ENCODE measurements around the gene POGLUT3. TPM values are rescaled to one million over a fixed set of nuclear protein-coding genes. Genes with fewer than 3 reads are reported as not detected.

POGLUT3 gene
- total and polyA plus RNA-seq, 9 of the 15 experiments (the other 6 are each of a cell fraction or from before 2014, with no cell fraction given), result 4.6 to 29.7 (median 17.8) TPM

DNA sequence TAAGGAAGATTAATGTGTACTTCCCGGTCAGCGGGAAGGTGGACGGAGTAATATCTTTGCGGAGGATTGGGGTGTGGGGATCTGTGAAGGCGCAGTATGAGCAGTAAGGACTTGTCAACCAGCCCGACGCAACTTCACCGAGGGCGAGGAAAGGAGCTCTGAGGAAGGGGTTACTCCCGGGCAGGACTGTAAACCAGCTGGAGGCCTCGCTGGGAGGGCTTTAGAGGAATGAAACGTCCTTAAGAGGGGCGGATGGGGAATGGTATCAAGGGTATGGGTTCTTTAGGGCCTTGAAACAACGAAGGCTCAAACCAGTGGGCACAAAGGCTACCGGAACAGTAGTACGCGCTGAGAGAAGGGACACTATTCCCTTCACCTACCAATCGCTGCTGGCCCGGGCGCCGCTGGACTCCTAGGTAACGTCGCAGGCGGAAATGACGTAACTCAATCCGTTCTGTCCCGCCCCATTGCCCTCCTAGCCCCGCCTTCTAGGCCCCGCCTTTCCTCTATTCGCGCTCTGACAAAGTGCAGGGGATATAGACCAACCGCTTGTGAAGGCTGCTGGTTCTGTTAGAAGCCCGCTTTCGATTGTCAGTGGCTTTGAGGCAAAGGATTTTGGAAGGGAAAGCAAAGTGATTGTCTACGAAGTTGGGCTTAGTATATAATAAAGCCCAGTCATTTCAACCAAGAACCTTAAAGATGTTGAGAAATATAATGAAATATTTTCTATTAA is 30.9 kb downstream of the POGLUT3 start, which contains the start of gene C11orf65 (continued):
- no peak for TF ChIP-seq PCBP2 (IDR thresholded peaks at IDR 0.05; ENCODE audit: low read depth, low read length, poor library complexity, severe bottlenecking)
- no peak for TF ChIP-seq RBM25 (IDR thresholded peaks at IDR 0.05; ENCODE audit: low read depth, low read length, severe bottlenecking)
- no peak for TF ChIP-seq ZEB2 (IDR thresholded peaks at IDR 0.05)
- TF ChIP-seq ZNF766 (CRISPR knock-in tag; conservative IDR thresholded peaks at IDR 0.05), result 0 out of 2 replicates have a peak, but pooled peaks have one; percentile 15
- TF ChIP-seq CBFA2T3 (IDR thresholded peaks at IDR 0.05), result no peak
- no peak for TF ChIP-seq PTRF (tag; IDR thresholded peaks at IDR 0.05)
- no peak for TF ChIP-seq KDM2B (CRISPR knock-in tag; IDR thresholded peaks at IDR 0.05)
- no peak for TF ChIP-seq ZNF146 (CRISPR knock-in tag; IDR thresholded peaks at IDR 0.05; ENCODE audit: unreplicated experiment)
- no peak for TF ChIP-seq SMARCE1 (IDR thresholded peaks at IDR 0.05)
- no peak for TF ChIP-seq ETV6 (IDR thresholded peaks at IDR 0.05; ENCODE audit: borderline replicate concordance in 1 of 2, low read depth in 2 of 2, low read length in 1 of 2)
- TF ChIP-seq ETV6 (CRISPR knock-in tag; IDR thresholded peaks at IDR 0.05; ENCODE audit: borderline replicate concordance), result no peak
- TF ChIP-seq KHSRP (IDR thresholded peaks at IDR 0.05), result 0 out of 2 replicates have a peak, but pooled peaks have one; percentile 25
- no peak for TF ChIP-seq ZNF717 (CRISPR knock-in tag; IDR thresholded peaks at IDR 0.05)
- TF ChIP-seq ZNF384 (IDR thresholded peaks at IDR 0.05; ENCODE audit: low read depth, low read length), result peak; percentile 3; the same call in 1 of the 2 replicates
- TF ChIP-seq ZNF707 (CRISPR knock-in tag; conservative IDR thresholded peaks at IDR 0.05), result no peak
- TF ChIP-seq, protein P1, sequence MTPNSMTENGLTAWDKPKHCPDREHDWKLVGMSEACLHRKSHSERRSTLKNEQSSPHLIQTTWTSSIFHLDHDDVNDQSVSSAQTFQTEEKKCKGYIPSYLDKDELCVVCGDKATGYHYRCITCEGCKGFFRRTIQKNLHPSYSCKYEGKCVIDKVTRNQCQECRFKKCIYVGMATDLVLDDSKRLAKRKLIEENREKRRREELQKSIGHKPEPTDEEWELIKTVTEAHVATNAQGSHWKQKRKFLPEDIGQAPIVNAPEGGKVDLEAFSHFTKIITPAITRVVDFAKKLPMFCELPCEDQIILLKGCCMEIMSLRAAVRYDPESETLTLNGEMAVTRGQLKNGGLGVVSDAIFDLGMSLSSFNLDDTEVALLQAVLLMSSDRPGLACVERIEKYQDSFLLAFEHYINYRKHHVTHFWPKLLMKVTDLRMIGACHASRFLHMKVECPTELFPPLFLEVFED (CRISPR knock-in tag; conservative IDR thresholded peaks at IDR 0.05), result no peak
- TF ChIP-seq ILF3 (IDR thresholded peaks at IDR 0.05; ENCODE audit: borderline replicate concordance), result no peak
- TF ChIP-seq CEBPG (CRISPR knock-in tag; IDR thresholded peaks at IDR 0.05), result peak; percentile 60
- peak; percentile 46 to 86; a peak in 3 of 4 replicates for TF ChIP-seq CEBPG (tag; conservative IDR thresholded peaks at IDR 0.05 in 1 of 2, IDR thresholded peaks at IDR 0.05 in 1 of 2)
- no peak for TF ChIP-seq ZNF23 (CRISPR knock-in tag; IDR thresholded peaks at IDR 0.05)
- TF ChIP-seq, protein P2, sequence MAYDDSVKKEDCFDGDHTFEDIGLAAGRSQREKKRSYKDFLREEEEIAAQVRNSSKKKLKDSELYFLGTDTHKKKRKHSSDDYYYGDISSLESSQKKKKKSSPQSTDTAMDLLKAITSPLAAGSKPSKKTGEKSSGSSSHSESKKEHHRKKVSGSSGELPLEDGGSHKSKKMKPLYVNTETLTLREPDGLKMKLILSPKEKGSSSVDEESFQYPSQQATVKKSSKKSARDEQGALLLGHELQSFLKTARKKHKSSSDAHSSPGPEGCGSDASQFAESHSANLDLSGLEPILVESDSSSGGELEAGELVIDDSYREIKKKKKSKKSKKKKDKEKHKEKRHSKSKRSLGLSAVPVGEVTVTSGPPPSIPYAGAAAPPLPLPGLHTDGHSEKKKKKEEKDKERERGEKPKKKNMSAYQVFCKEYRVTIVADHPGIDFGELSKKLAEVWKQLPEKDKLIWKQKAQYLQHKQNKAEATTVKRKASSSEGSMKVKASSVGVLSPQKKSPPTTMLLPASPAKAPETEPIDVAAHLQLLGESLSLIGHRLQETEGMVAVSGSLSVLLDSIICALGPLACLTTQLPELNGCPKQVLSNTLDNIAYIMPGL (CRISPR knock-in tag; IDR thresholded peaks at IDR 0.05), result peak; percentile 31; the same call in 1 of the 2 replicates
- no peak for TF ChIP-seq RHOXF2B (CRISPR knock-in tag; conservative IDR thresholded peaks at IDR 0.05)
- peak; percentile 32 for TF ChIP-seq NEUROD1 (IDR thresholded peaks at IDR 0.05; ENCODE audit: borderline replicate concordance, low read depth, low read length, partially characterized antibody)
- TF ChIP-seq BCOR (IDR thresholded peaks at IDR 0.05), result no peak
- no peak for TF ChIP-seq PRPF4 (IDR thresholded peaks at IDR 0.05; ENCODE audit: insufficient read depth, low read depth, low read length, poor library complexity, severe bottlenecking)

All from K562 (cell line).